ENCODE measurements around the gene ANKRD17.
"Not testable (repeated sequence)": the region's sequence is repeated elsewhere in the genome, so short reads cannot be mapped to it uniquely, and the experiment has no call there.

The ANKRD17 gene, protein sequence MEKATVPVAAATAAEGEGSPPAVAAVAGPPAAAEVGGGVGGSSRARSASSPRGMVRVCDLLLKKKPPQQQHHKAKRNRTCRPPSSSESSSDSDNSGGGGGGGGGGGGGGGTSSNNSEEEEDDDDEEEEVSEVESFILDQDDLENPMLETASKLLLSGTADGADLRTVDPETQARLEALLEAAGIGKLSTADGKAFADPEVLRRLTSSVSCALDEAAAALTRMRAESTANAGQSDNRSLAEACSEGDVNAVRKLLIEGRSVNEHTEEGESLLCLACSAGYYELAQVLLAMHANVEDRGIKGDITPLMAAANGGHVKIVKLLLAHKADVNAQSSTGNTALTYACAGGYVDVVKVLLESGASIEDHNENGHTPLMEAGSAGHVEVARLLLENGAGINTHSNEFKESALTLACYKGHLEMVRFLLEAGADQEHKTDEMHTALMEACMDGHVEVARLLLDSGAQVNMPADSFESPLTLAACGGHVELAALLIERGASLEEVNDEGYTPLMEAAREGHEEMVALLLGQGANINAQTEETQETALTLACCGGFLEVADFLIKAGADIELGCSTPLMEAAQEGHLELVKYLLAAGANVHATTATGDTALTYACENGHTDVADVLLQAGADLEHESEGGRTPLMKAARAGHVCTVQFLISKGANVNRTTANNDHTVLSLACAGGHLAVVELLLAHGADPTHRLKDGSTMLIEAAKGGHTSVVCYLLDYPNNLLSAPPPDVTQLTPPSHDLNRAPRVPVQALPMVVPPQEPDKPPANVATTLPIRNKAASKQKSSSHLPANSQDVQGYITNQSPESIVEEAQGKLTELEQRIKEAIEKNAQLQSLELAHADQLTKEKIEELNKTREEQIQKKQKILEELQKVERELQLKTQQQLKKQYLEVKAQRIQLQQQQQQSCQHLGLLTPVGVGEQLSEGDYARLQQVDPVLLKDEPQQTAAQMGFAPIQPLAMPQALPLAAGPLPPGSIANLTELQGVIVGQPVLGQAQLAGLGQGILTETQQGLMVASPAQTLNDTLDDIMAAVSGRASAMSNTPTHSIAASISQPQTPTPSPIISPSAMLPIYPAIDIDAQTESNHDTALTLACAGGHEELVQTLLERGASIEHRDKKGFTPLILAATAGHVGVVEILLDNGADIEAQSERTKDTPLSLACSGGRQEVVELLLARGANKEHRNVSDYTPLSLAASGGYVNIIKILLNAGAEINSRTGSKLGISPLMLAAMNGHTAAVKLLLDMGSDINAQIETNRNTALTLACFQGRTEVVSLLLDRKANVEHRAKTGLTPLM (N-terminal part only)

DNA sequence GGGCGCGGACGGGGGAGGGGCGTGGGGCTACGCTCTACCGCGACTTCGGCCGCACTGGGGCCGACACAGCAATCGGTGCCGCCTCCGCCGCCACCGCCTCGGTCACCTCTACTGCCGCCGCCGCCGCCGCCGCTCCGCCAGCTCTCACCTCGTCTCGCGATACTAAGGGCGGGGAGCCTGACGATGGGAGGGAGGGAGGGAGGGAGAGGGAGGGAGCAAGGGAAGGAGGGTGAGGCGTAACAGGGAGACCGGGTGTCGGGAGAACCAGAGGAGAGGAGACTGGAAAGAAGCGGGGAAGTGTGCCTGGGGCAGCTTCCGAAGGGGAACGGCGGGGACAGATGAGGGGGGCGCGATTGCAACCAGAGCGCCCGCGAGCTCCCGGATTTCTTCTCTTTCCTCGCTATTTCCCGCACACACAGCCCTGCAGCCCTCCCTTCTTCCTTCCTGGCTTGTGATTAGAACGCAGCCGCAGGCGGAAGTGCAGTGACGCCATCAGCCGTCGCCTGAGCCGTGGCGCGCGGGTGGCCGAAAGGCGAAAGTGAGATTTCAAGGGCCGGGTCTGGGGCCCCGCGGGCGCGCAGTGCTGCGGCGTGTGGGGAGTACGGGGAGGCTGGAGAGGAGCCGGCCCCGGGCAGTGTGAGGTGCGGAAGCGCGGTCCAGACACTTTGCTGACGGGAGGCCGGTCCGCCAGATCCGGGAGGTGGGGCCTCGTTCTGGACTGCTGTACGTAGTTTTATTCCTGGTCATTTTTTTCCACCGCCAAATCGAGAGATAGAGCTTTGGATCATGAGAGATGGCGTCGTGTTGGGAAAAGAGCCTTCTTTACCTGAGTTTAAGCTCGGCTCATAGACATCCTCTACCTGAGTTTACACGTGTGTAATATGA is at the start of gene ANKRD17:
ANKRD17 (minus strand) TSS at position 113 of the 885 bp plus-strand sequence. CDS start 130 bp downstream, outside the sequence.
- peak; percentile 21 for DNase-seq

DNA sequence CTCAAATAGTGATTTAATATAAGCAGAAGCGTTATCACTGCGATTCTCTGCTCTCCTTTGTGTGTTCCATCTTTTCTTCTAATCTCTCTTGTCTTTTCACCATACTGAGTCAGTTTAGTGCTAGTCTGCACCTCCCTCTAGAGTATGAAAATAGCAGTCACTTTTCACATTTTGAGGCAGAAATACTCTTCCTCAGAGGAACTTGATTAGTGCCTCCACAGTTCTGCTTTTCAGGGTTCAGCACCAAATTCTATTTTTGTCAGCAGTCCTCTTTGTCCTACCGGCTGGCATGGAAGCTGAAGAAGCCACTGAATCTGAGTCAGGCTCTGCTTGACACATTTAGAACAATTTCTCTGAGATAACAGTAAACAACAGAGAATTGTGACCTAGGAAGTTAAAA is 49.7 kb upstream of the ANKRD17 start:
- DNase-seq, result no peak

DNA sequence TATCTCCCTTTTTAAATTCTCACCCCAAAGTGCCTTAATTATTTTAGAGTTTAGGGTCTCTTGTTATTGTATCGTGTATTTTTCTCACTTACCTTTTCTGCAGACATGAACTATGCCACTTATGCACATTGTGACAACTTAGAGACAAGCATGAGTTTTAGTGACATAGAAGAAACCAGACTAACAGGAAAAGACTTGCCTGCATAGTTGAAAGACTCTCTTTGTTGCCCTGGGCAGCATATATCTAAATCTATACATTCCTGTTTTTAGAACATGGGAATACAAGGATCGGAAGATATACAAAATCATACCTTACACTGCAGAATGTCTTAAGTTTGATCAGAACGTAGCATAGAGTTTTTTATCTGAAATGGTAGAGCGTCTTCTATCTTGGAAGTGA is 45.1 kb upstream of the ANKRD17 start:
- DNase-seq, result no peak

DNA sequence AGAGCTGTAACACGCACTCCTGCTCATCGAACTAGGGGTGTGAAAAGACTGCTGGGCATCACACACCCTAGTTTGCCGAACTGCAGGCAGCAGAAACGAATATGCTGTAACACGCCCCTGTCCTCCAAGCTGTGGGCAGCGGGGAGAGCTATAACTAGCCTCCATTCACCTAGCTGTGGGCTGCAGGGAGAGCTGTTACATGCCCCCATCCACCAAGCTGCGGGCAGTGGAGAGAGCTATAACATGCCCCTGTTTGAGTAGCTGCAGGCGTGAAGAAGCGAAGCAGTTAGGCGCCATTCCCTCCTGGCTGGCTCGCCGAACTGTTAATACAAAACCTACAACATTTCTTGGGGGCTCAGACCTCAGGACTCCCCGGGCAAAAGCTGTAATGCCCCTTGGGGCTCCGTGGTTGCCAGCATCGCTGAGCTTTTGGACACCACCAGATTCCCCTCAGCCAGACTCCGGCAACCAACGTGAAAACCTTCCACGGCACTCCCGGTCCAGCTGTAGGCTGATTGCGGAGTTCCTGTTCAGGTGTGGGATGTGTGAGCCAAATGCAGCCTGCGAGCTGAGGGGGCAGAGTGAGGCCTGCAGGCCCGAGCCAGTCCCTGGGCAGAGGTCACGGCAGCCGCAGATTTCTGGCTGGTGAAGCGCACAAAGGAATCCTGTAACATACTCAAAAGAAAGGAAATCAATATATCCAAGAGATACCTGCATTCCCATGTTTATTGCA is 41.1 kb upstream of the ANKRD17 start:
- no peak for DNase-seq

DNA sequence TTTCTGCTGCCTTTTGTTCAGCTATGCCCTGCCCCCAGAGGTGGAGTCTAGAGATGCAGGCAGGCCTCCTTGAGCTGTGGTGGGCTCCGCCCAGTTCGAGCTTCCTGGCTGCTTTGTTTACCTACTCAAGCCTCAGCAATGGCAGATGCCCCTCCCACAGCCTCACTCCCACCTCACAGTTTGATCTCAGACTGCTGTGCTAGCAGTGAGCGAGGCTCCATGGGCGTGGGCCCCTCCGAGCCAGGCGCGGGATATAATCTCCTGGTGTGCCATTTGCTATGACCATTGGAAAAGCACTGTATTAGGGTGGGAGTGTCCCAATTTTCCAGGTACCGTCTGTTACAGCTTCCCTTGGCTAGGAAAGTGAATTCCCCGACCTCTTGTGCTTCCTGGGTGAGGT is 34.1 kb upstream of the ANKRD17 start:
- DNase-seq, result not testable (repeated sequence)

DNA sequence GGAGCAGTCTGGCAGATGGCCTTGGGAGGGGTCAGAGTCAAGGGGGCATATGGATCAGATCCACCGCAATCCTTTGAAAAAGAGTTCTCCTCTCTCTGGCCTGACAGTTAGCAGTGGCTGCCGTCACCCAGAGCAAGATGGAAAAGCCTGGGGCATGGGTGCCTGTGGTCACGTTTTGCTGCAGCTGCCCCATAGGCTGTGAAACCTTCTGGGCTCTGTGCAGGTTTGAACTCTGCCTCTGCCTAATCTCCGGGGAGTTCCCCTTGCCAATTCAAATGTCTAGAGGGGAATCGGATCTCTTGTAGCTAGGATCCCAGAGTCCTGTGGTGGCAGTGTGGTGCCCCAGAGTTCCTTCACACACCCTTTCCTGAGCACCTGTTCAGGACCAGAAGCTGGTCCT is 23.4 kb upstream of the ANKRD17 start:
- peak; percentile 17 for DNase-seq

DNA sequence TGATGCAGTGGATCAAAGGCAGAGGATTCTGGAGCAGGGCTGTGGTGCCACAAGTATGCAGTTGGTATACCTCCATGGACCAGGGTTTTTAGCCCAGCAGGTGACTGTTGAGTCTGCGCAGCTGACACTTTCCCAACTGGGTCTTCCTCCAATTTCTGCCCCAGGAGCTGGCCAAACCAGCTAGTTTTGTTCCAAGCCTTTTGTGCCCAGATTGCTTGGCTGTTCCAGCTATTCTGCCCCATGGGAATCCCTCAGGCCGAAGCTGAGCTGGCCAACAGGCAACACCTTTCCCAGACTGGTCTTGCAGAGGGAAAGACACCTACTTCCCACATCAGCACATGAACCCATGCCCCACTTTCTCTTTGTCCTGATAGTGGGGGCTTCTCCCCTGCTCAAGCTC is 22.8 kb upstream of the ANKRD17 start:
- DNase-seq, result no peak

DNA sequence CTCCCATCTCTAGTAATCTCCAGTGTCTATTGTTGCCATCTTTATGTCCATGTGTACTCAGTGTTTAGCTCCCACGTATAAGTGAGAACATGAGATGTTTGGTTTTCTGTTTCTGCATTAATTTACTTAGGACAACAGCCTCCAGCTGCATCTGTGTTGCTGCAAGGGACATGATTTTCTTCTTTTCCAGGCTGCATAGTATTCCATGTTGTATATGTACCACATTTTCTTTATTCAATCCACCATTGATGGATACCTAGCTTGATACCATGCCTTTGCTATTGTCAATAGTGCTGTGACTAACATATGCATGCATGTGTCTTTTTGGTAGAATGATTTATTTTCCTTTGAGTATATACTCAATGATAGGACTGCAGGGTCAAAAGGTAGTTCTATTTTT is 18.6 kb upstream of the ANKRD17 start:
- no peak for DNase-seq

DNA sequence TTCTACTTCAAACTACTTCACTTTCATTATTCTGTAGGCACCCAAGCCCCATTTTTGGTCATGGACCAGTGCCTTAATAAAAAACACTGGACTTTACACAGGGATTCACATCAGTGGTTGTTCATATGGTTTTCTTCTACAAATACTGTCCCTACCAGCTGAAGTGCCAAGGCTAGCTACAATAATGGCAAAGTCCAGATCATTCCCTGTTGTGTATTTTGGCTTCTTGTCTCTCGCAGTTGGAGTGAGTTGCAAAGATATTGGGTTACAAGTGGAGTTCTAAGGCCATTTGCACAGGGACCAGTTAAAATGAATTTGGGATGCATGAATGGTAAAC is 16.7 kb upstream of the ANKRD17 start:
- DNase-seq, result no peak

DNA sequence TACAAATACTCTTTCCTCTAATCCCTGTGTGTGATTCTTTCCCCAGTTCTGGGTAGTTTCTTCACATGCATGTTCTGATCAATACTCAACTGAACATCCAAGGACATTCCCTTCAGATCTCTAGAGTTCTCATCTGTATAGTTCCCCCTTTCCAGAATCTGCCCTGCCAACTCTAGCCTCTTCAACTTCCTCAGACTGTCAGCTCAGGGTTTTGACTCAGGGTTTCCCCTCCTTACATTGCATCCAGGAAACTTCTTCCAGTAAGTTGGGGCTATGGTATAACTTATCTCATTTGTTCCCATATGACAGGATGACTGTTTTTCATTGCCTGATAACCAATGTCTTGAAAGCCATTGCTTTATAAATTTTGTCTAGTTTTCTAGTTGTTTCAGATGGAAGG is 14.2 kb upstream of the ANKRD17 start:
- DNase-seq, result no peak

DNA sequence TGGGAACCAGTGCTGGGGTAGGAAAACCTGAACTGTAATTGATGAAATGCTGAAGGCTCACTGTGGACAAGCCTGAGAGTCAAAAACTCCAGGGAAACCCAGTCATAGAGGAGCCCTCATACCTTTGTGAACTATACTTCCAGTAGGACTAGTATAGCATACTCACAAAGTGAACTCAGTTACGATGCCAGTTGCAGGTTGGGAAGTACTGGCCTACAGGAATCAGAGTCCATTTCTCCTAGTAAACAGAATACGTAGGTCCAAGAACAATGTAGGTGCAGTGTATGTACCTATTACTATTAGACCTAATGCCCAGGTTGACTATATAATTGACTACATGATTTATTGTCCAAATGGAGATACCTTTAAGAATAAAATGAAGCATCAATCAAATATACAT is 8.5 kb upstream of the ANKRD17 start:
- DNase-seq, result no peak

DNA sequence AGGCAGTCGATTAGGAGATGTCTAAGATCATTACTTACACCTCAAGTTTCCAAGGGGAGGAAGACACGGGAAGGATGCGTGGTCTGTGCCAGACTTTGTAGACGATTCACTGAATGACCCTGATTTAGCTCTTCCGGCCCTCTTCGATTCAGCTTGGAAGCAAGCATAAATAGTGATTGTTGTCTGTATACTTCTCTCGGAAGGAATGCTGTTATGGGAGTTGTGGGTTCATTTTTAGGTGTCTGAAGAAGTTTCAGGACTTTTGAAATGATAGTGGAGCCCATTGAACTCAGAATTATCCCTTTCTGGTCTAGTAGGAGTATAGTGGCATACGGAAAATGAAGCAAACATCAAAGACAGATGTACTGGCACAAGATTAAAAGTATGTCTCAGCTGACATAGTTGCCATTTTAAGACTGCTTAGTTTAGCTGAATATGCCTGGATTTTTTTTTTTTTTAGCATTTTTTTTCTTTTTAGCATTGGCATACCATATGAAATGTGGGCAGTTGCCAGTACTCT is 1.0 kb upstream of the ANKRD17 start:
- DNase-seq, result no peak

DNA sequence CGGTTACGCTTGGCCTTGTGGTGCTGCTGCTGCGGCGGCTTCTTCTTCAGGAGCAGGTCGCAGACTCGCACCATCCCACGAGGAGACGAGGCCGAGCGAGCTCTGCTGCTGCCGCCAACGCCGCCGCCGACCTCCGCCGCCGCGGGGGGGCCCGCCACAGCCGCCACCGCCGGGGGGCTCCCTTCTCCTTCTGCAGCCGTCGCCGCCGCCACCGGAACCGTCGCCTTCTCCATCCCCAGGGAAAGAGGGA is 237 bp downstream of the ANKRD17 start:
- DNase-seq, result no peak

DNA sequence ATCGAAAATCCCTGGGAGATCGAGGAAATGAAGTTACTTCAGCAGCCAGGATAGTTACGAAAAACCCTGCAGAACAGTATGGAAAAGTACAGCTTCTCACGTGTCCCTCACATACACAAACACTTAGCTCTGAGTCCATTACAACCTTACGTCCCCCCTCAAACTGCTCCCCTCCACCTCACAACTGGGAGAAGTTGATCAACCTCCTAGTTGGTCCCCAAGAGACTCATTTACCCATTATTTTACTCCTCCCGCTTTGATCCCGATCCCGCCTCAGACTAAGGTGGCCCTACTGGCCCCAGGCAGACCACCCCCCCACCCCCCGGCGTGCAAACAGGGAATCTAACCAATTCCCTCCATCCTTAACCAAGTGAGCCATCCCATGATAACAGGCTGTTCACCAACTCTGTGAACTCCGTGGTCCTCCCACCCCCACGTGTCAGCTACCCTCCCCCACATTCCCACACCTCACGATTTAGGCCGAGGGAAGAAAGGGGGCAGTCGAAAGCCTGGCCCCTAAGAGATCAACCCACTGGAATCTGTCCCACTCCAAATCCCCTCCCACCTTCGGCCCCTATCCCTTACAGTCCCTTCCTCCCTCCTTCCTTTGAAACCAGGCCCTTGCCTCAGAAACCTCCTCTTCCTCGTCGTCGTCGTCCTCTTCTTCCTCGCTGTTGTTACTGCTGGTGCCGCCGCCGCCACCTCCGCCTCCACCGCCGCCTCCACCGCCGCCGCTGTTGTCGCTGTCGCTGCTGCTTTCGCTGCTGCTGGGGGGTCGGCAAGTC is 755 bp downstream of the ANKRD17 start:
- DNase-seq, result peak; percentile 1

DNA sequence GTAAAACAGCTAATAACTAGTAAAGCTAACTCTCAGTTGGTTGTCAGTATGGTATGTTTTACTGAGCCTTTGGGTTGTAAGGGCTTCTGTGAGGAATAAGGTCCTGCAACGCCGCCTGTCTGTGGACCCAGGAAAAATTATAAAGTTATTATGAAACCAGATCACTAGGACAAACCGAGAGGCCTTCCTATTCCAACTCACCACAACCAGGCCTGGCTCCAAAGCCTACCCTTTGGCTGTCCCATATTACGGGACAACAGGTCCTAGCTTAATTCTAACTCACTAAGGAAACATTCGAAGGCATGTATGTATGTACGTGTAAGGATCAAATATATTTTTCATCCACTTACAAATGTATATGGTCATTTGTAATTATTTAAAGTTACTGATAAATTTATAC is 1.4 kb downstream of the ANKRD17 start:
- peak; percentile 35 for DNase-seq

DNA sequence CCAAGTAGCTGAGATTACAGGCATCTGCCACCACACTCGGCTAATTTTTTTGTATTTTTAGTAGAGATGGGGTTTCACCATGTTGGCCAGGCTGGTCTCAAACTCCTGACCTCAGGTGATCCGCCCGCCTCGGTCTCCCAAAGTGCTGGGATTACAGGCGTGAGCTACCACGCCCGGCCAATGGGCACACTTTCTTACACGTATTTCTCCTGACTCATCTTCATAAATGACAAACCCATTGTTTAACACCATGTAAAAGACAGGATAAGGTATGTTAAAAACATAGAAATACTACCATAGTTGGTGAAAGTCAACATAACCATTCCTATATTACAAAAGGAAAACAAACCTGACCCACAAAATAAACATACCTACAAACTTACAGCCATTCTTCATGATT is 2.8 kb downstream of the ANKRD17 start:
- not testable (repeated sequence) for DNase-seq

DNA sequence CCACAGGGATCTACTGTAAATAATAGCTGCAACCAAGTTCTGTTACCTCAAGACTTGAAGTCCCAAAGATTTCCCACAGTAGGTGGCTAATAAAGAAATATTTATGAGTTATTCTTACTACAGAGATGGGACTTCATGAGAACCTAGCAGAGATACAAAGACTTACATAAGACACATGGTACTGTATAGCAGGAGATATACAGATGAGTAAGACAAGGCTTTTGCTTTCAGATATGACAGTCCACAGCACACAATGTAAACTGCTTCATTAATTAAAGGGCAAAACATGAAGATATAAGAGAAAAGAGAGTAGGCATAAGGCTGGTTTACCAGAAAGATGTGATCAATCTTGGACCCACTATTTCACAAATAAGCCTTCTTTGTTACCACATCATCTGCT is 6.6 kb downstream of the ANKRD17 start:
- DNase-seq, result no peak

DNA sequence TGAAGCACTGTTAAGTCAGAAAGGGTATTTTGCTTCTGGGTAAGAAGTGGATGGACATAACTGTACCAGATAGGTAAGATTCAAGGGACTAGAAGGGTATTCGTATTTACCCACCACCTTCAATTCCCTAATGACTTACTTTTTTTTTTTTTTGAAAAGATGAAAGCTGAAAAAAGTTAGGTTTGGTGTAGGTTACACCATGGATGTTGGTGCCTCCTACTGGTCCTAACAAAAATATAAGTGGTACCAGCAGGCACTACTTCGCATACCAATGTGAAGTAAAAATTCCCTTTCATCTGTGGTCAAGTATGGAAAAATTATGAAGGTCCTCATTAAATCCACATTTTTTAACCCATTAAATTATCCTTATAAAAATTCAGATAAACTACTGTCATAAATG is 7.2 kb downstream of the ANKRD17 start:
- DNase-seq, result no peak

DNA sequence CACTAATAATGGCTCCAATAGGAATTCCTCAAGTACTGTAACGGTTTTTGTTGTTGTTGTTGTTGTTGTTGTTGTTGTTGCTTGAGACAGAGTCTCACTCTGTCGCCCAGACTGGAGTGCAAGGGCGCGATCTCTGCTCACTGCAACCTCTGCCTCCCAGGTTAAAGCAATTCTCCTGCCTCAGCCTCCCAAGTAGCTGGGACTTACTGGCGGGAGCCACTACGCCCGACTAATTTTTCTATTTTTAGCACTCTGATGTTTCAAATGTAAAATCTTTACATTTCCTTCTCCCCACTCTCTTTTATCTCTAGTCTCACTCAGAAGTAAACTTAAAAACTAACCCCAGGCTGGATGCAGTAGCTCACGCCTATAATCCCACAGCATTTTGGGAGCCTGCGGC is 8.0 kb downstream of the ANKRD17 start:
- no peak for DNase-seq

DNA sequence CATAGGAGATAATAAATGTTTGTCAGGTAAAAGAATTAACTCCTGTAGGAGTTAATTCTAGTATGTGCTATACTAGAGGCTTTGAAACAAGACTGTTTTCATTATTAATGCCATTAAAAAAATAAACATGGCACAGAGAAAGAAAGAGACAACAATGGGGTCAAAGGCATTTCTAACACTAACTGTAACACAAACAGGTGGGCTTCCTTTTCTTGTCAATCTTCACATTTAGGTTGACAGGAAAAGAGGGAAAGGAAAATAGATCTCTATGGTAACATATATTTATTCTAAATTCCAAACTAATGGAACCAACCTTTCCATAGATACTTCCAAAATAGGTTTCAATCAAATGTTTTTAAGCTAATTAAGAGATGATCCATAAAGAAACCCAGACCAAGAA is 9.8 kb downstream of the ANKRD17 start:
- no peak for DNase-seq

DNA sequence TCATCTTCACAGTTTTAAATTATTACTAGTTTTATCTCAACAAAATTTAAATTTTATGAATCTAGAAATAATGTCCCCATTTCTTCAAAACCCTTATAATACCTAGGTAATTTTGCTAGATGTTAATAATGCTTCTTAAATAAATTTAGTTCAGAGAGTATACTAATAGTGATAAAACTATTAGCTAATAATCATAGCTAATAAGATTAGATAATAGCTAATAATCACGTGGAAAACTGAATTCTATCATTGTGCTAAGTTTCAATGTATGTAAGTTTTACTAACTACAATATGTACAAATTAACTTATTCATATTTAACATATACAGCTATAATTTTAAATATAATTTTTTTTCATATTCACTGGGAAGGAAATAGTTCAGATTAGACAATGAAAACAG is 10.2 kb downstream of the ANKRD17 start:
- no peak for DNase-seq
